Measurements from ENCODE around the gene ARHGEF19. TPM values are rescaled to one million over a fixed set of nuclear protein-coding genes. Genes with fewer than 3 reads are reported as not detected.
A peak's percentile ranks its signal among the peaks of the same experiment; 100 is the strongest.

The ARHGEF19 gene
- total and polyA plus RNA-seq, 9 of the 15 experiments (the other 6 are each of a cell fraction or from before 2014, with no cell fraction given), result 0.73 to 21.0 (median 5.2) TPM

GRCh38 chr1:16230744-16231143 is 18.3 kb upstream of the ARHGEF19 start:
- intact Hi-C loops (cut with micrococcal nuclease) (no loop called here), in situ Hi-C loops (cut with MboI) (no loop called here)
- ATAC-seq (no peak; the same call in 2 of the 3 replicates), DNase-seq (ENCODE audit: extremely low read depth in 1 of 4, low spot score in 3 of 4) (no peak), FAIRE-seq (no peak)
- peaks cover 8% of the 10 kb centered on the region for H3K9me1 ChIP-seq (ENCODE audit: control insufficient read depth, insufficient read depth, low read length)
- H3K4me1 ChIP-seq (replicated peaks in 1 of 2; ENCODE audit: control insufficient read depth in 2 of 2, insufficient read depth in 2 of 2, low read length in 2 of 2), result peaks cover 47 to 53% of the 10 kb centered on the region in 2 experiments; a peak in 4 of 5 replicates
- H3K9ac ChIP-seq (ENCODE audit: insufficient read depth in 1 of 2, low read depth in 2 of 2, low read length in 2 of 2), result peak overlapping the region in 1 of 2 experiments; percentile 31; a peak in 1 of 4 replicates
- peaks cover 21% of the 10 kb centered on the region; the same call in 2 of the 3 replicates for H3K36me3 ChIP-seq (ENCODE audit: control insufficient read depth, insufficient read depth, low read length)
- BruUV-seq (replicated peaks), result no TSS peak
- WGBS (ENCODE audit: insufficient coverage, low coverage, missing lambda C conversion rate), result 86% methylated on average over 13 of the region's 13 CpGs
- ChIA-PET POLR2A (interaction anchor here (0.5 to 0.7 kb wide), 2 partner anchors 15 to 393 kb away, joined by 3 read pairs; no protein-coding TSS in a partner anchor), CTCF (ENCODE audit: low intra/inter-chr PET ratio) (no interaction called here)
- TF ChIP-seq ZNF24 (IDR thresholded peaks at IDR 0.05) (no peak), MCM5 (IDR thresholded peaks at IDR 0.05; ENCODE audit: low read depth) (no peak), RBFOX2 (IDR thresholded peaks at IDR 0.05; ENCODE audit: low read depth, low read length) (0 out of 2 replicates have a peak, but pooled peaks have one; percentile 9), ZNF778 (CRISPR knock-in tag; IDR thresholded peaks at IDR 0.05) (no peak), WHSC1 (IDR thresholded peaks at IDR 0.05; ENCODE audit: low read length) (peak; percentile 43), RCOR1 (IDR thresholded peaks at IDR 0.05; ENCODE audit: borderline replicate concordance in 1 of 2, low read depth in 2 of 2, low read length in 2 of 2) (no peak)
- H3K4me3 ChIP-seq, result no peak overlapping the region
- 0 out of 2 replicates have a peak, but pooled peaks cover 3% of the 10 kb centered on the region for H3K9me3 ChIP-seq (replicated peaks; ENCODE audit: control insufficient read depth, insufficient read depth, low read depth, low read length)
- H2AFZ ChIP-seq (ENCODE audit: low read depth, low read length), result no peak overlapping the region
- H3K79me2 ChIP-seq (ENCODE audit: control insufficient read depth, insufficient read depth, low read length), result peaks cover 2% of the 10 kb centered on the region; the same call in 2 of the 3 replicates
- H4K20me1 ChIP-seq (replicated peaks; ENCODE audit: control insufficient read depth, insufficient read depth, low read length), result no peaks in the 10 kb centered on the region
- no peaks in the 10 kb centered on the region for H3K27me3 ChIP-seq (ENCODE audit: control insufficient read depth in 2 of 2, insufficient read depth in 2 of 2, low read length in 2 of 2)
- H3K27ac ChIP-seq (ENCODE audit: extremely low read depth, low read depth, low read length), result peak overlapping the region; percentile 27; the same call in 1 of the 3 replicates
- no peak overlapping the region for H3K4me2 ChIP-seq (ENCODE audit: insufficient read depth, low read length)

All from K562 (cell line).